CD1c-positive myeloid dendritic cell (primary cell): ENCODE data around the gene GRAP2.
"Not testable (repeated sequence)": the region's sequence is repeated elsewhere in the genome, so short reads cannot be mapped to it uniquely, and the experiment has no call there.

Experiments
- DNase-seq: peaks from one replicate; pipeline ENCODE4 v3.0.0-alpha.2; 2016; ENCODE audit errors: extremely low spot score

GRAP2 gene

GRCh38 chr22:39900306-39901227, at the start of gene GRAP2:
Gene GRAP2, plus strand, starts transcription at chr22:39901084. Its CDS starts 46,023 bp downstream, at chr22:39947107.
- peak; percentile 58 for DNase-seq

GRCh38 chr22:39851606-39852315, 49.1 kb upstream of the GRAP2 start:
- DNase-seq: peak; percentile 15

GRCh38 chr22:39852799-39853198, 48.1 kb upstream of the GRAP2 start:
- DNase-seq: no peak

- no peak for DNase-seq
Measured at GRCh38 chr22:39856588-39856987, 44.3 kb upstream of the GRAP2 start.

- DNase-seq: no peak
Measured at GRCh38 chr22:39859903-39860588, 40.8 kb upstream of the GRAP2 start.

GRCh38 chr22:39868741-39869140, 32.1 kb upstream of the GRAP2 start:
- no peak for DNase-seq

GRCh38 chr22:39869797-39870196, 31.1 kb upstream of the GRAP2 start:
- DNase-seq: not testable (repeated sequence)

- no peak for DNase-seq
Measured at GRCh38 chr22:39871008-39871798, 29.7 kb upstream of the GRAP2 start.

GRCh38 chr22:39872548-39872947, 28.3 kb upstream of the GRAP2 start:
- no peak for DNase-seq

- DNase-seq: no peak
Measured at GRCh38 chr22:39873965-39874364, 26.9 kb upstream of the GRAP2 start.

GRCh38 chr22:39875176-39875885, 25.6 kb upstream of the GRAP2 start:
- DNase-seq: not testable (repeated sequence)

GRCh38 chr22:39877079-39877845, 23.6 kb upstream of the GRAP2 start:
- DNase-seq: peak; percentile 9

- DNase-seq: no peak
Measured at GRCh38 chr22:39880722-39881121, 20.2 kb upstream of the GRAP2 start.

- DNase-seq: no peak
Measured at GRCh38 chr22:39883057-39883456, 17.8 kb upstream of the GRAP2 start.

GRCh38 chr22:39889924-39890323, 11.0 kb upstream of the GRAP2 start:
- not testable (repeated sequence) for DNase-seq

- no peak for DNase-seq
Measured at GRCh38 chr22:39893526-39893925, 7.4 kb upstream of the GRAP2 start, which contains the start of gene ENTHD1. Gene ENTHD1, minus strand, starts transcription at chr22:39893760. Its CDS starts 6,012 bp downstream, at chr22:39887748.

- DNase-seq: no peak
Measured at GRCh38 chr22:39894554-39895092, 6.3 kb upstream of the GRAP2 start.

GRCh38 chr22:39895682-39896081, 5.2 kb upstream of the GRAP2 start:
- no peak for DNase-seq

GRCh38 chr22:39896313-39896996, 4.4 kb upstream of the GRAP2 start:
- no peak for DNase-seq
